Stimulated activated CD4-positive, alpha-beta T cell treated with anti-CD3 and anti-CD28 coated beads, TNF-alpha, amount 100 ng/mL, for 1 hour (primary cell): ENCODE data around the gene CIPC.

Experiments
- DNase-seq, 3 donors: peaks; one replicate each; pipeline ENCODE4 v3.0.0-alpha.2; 2020; ENCODE audit warnings: low read depth in 3 of 3, low spot score in 1 of 3

The CIPC gene

GRCh38 chr14:77123381-77124325, 25.6 kb downstream of the CIPC start:
- no peak for DNase-seq

DNA sequence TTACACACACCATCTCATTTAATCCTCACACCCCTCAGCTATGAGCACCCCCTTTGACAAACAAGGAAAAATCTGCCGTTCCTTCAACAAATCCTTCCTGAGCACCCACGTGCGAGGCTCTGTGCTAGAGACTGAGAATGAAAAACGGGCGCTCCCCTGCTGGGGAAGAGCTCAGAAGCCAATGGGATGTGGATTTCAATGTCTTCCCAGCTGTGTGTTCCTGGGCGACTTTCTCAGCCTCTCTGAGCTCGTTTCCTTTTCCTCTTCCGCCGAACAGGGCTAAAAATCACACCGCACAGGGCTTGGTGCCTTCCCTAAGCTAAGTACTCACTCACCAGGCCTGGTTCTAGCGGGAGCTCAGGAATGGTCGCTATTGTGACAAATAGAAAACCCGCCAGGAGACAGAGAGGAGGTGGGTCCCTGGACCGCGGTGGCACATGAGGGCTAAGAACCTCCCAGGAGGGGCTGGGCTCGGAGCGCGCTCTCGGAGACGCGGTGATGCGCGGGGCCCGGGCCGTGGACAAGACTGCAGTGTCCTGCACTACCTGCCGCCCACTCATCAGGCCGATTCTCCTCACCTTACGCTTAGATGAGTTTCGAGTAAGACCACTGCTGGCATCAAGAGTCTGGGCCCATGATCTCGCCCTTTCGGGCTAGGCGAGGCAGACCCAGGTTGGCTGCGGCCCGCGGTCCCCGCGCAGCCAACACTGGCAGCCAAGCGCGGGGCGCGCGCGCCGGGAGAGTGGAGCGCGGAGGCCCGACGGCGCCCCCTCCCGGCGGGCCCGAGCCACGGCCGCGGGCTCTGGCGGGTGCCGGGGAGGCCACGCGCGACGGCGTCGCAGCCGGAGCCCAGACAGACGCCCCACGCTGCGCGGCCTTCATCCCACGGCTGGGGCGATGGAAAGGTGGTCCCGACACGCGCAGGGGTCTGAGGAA, 26.6 kb downstream of the CIPC start:
- peak in 2 of 3 donors; percentile 39 to 54 for DNase-seq

DNA sequence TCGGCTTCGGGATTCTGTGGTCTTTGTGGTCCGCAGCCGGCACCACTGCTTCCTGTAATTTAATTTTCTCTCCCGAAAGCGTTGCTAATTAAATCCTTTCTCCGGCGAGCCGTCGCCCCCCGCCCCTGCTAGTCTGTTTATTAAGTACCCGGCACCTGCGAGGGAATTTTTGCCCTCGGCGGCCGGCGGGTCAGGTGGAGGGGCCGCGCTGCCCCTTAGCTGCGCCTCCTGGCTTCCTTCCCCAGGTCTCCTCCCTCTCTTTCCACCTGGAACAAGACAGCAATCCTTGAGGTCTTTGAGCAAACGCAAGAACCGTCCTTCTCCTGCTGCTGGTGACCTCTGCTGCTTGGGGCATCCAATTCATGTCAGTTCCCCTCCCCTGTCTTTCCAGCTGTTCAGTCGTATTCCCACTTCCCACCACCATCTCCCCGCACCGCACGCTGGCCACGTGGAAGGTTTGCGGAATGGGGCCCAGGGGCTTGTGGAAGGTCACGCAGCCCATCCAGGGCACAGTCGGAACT, 27.3 kb downstream of the CIPC start:
- DNase-seq = no peak

DNA sequence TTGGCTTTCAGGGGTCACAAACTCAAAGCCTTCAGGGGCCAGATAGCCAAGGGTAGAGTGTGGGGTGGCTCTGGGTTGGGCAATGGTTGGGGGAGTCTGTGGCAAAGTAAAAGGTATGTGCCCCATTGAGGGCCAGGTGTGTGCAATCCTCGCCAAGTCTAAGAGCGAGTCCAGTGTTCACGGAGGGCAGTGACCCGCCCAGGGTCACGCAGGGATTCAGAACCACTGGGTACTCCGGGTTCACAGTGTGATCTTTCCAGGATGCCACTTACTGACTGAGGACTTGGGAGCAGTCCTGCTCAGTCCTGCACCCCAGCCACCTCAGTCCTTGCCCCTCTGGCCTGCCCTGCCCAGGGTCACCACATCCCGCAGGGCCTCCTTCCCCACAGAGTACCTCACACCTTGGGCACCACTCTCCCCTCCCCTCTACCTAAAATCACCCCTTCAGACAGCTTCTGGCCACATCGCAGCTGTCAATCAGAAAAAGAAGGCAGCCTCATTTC, 27.8 kb downstream of the CIPC start:
- DNase-seq = no peak

DNA sequence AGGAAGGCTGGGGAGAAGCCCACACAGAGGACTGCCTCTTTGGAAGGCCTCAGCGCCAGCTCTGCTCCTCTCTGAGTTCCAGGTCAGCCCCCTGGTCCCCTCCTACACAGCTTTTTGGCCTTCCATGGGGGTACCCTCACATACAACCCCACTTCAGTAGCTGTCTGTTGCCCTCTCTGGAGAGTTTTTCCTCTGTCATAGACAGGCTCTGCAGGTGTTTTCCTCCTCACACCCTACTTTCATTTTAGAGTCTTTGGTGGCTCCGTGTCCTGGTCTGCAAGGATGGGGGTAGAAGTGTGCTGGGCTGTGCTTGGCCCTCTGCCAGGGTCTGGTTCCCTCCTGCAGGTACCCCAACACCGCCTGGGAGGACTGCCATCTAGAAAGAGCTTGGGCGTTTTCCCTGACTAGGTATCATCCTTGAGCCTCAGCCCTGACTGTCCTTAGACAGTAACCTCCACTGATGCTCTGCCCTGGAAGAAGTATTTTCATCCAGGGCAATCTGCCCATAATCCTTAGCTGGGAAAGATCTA, 28.5 kb downstream of the CIPC start:
- DNase-seq = no peak

- DNase-seq = no peak
Measured at GRCh38 chr14:77128414-77128891, 30.4 kb downstream of the CIPC start.

DNA sequence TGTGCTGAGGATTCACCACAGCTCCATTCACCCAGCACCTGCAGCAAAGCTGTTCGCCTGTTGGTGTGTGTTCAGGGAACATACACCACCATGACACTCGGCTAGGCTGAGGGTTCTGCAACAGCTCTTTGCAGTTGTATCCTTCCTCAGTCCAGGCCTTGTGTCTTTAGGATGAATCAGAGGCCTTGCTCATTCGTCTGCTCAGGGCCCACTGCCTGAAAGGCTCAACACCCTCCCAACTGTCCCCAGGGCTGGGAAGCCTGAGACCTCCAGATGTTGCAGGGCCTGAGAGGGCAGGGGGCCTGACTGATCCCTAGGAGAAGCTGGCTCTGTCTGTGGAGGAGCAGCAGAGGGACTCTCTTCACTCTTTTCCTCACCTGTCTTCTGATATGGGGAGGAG, 32.3 kb downstream of the CIPC start:
- no peak for DNase-seq

DNA sequence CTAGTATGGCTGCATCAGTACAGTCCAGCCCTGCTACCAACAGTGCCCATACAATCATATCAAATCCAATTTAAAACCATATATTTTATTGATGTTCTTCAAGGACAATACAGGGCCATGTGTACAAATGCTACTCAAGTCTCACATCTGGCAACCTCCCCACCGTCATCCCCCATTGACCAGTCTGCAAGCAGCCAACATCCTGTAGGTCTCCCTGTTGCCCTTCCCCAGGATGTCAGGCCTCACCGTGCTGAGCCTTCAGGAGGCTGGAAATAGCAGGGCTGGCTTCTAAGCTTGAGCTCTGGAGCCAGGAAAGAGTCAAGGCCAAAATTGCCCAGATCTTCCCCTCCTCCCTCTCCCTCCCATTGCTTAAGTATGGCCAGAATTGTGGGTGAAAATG, 33.1 kb downstream of the CIPC start:
- DNase-seq = no peak

DNA sequence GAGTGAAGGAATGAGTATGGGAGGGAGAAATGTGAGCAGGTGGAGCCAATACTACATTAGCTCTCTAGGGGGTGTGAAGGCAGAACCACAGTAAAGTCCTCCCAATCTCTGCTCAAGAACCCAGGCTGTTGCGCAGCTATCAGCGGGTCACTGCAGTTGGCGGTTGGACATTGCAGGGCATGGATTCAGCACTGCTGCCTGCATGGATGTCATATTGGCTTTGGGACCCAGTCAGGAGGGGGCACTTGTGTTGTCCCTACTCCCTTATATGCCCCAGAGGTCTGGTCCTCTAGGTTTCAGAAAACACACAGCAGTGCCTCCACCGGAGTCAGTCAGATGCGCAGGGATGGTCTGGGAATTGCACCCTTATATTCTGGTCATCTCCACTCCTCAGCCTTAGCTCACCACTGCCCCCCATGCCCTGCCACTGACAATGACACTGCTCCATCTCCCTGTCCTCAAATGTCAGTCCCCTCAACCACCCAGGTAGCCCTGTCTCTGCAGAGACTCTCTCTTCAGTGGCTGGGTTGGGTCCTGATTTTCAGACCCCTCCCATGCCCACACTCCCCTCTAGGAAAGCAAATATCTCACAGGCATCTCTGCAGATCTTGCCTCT, 33.9 kb downstream of the CIPC start:
- DNase-seq = no peak

GRCh38 chr14:77133720-77134338, 35.8 kb downstream of the CIPC start:
- DNase-seq = no peak

GRCh38 chr14:77139022-77139421, 41.0 kb downstream of the CIPC start:
- DNase-seq = no peak

- peak in 1 of 3 donors; percentile 16 for DNase-seq
Measured at GRCh38 chr14:77139540-77140358, 41.7 kb downstream of the CIPC start.

GRCh38 chr14:77140359-77141213, 42.5 kb downstream of the CIPC start:
- no peak for DNase-seq

GRCh38 chr14:77141214-77142004, 43.4 kb downstream of the CIPC start, which contains the start of gene ZDHHC22:
ZDHHC22 (minus strand) TSS chr14:77141791; CDS start chr14:77139738, 2,053 bp downstream.
- DNase-seq = no peak

- no peak for DNase-seq
Measured at GRCh38 chr14:77142005-77142800, 44.1 kb downstream of the CIPC start.

- no peak for DNase-seq
Measured at GRCh38 chr14:77143071-77143470, 45.0 kb downstream of the CIPC start.
